ENCODE data around the gene WFDC12. TPM values are rescaled to one million over a fixed set of nuclear protein-coding genes. Genes with fewer than 3 reads are reported as not detected.

WFDC12 gene
- polyA plus RNA-seq, 1 donor: not detected

DNA sequence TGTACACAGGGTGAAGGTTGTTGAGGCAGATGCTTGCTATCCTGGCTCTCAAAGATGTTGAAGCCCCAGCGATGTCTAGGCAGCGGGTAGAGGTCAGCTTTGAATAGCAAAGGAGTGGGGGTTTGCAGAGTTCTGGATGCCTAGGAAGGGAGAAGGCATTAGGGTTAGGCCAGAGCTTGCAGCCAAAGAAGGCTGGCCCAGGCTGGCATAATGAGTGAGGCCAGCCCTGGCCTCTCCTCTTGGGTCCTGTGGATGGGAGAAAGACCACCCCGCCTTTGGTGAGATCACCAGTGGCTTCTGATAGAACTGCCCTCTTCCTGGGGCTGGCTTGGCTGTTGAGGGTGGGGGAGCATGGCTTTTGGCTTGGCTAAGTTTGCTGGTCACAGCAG, 8.9 kb downstream of the WFDC12 start:
- no peak for DNase-seq (ENCODE audit: low read depth)

DNA sequence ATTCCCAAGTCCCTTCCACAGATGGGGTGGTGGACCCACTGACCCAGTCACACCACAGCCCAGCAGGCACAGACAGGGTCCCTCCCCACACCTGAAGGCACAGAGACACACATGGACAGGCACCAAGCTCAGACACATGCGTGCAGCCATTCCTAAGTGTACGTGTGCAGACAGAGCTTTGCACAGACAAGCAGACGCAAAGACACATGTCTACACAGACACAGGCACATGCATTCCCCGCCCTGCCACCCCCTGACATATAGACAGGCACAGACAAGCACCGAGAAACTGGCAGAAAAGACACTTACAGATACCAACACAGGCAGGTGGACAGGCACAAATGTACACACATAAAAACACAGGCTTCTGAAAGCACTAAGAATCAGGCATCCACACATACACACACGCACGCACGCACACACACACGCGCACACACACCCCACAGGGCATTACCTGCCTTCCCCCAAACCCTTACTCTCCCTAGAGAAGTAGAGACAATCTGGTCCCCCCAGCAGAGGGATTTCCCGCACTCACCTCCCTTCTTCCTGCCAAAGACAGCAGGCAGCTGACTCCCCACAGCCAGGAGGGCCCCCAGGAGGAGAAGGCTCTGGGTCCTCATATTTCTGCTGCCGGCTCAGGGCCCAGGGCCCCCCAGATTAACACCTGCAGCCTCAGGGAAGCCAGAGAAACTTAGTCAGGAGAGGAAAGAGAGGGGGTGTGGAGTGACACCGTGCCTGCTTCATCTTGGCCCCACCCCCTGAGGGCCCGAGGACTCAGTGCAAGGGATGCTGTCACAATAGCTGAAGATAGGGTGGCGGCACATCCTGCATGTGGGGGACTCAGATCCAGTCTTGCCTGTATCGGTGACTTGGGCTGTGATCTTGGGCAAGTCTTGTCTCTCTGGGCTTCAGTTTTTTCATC, 9.5 kb downstream of the WFDC12 start, which contains the start of gene WFDC5:
Gene WFDC5, minus strand, starts transcription at position 710 of the 921 bp plus-strand sequence. Its CDS starts 91 bp downstream, at position 619.
- DNase-seq (ENCODE audit: low read depth): no peak

DNA sequence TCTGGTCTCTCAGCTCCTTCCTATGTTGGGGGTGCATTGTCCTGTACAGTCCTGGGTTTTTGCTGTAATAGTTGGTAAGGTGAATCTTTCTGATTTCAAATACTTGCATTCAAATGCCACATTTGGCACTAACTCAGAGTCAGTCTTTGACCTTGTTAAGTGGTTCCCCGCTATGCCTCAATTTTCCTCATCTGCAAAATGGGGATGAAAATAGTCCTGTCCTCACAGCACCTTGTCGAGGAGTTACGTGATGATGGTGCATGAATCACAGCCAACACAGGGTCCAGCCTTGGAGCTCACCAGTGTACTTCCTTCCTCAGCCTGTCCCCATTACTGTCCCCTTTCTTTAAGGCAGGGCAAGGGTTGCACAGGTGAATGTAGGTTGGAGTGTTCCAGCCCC, 10.4 kb downstream of the WFDC12 start:
- no peak for DNase-seq (ENCODE audit: low read depth)

DNA sequence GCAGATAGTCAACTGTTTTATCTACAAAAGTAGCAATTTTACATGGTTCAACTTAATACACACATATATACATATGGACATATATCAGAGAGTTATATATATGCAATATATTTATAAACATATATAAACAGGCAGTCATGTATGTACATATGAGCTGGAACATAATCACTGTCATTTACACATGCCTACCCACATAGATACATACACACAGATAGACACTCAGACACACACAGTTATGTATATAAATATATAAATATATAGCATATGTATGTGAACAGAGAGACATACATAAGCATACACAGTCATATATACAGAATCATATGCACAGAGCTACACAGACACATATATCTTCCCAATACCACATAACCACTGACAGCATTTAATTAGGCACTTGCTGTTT, 11.5 kb downstream of the WFDC12 start:
- DNase-seq (ENCODE audit: low read depth): no peak

DNA sequence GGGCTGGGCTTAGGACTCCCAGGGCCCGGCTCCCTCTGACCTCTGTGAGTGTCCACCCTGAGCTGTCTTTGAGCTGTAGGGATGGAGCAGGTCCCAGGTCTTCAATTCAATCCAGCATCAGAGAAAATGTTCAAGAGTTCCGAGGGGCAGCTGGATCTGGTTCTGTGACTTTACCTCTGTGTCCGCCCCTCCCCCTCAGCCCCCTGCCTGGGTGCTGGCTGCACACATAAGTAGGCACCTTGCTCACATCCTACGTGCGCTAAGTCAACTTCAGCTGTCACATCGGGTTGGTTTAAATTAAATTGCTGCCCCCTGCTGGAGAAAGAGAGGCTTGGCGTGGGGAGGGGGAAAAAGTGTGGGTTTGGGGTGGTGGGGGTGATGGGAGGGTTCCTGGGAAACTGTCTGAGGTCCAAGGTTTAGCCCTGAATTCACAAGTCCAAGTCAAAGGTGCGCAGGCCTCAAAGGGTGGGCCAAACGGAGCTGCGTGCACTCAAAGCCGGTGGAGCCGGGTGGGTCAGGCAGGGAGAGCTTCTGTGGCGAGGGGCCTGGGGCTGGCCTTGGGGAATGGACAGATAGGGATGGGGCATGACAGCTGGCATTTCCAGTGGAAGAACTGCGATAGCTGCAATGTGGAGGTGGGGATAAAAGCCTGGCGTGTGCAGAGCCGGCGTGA, 12.3 kb downstream of the WFDC12 start:
- no peak for DNase-seq (ENCODE audit: low read depth)

DNA sequence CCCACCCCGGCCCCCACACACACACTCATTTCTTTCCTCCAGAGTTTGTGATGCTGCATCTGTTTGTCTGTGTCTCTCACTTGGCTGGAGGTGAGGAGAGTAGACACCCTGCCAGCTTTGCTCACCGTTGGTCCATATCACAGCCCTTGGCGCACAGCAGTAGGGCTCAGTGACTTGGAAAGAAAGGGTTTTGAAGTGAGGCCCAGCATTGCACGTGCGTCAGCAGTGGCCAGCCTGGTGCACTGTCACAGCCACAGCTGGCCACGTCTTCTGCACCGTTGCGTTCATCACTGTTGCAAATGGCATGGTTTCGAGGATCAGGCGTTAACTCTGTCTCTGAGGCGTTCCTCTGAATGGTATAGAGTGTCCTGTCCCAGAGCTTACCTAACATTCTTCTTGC, 13.0 kb downstream of the WFDC12 start:
- no peak for DNase-seq (ENCODE audit: low read depth)

DNA sequence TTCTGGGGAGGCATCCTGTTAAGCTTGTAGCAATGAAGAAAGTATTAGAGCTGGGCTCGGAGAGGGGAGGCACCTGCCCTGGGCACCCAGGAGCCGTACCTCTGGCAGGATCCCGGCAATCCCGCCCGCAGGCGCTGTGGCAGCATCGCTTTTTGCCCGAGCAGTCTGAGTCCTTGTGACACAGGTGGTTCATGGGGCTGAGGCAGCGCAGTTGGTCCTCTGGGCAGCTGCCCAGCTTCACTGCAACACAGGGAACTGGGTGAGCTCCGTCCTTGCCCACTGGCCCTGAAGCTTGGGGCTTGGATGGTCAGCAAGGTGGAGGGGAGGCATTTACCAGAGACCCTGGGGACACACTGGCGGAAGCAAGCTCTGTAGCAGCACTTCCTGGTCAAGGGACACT, 14.0 kb downstream of the WFDC12 start:
- DNase-seq (ENCODE audit: low read depth): no peak

DNA sequence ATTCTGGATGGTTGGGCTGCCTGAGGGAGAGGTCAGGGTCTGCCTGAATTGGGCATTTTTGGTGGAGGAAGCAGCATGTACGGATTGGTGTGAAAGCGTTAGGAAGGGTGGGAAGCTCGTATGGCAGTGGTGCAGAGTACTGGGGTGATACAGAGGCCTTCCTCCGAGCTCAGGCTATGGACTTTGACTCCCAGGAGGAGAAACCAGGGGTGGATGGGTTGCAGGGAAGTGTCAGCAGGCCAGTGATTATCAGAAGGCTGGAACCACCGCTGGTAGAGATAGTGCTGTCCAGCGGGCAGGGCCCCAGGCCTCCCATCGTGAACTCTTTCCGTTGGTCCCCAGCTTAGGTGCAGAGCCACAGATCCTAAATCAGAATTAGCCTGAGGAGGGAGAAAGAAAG, 14.6 kb downstream of the WFDC12 start:
- no peak for DNase-seq (ENCODE audit: low read depth)

DNA sequence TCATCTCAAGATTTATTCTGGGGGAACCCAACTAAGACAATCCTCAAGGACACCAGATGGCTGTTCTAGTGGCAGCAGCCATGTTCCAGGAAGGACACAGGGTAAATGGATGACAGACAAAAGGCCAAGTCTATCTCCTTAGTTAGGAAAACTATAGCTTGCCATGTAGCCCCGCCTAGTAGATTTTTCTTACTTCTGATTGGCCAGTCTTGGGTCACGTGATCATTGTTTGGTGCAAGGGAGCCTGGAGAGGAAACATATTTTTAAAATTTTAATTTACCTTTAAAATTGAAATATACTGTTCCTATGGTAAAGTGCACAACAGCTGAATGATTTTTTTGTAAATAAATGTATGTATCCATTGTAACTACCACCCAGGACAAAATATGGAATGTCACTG, 18.9 kb downstream of the WFDC12 start:
- DNase-seq (ENCODE audit: low read depth): no peak

DNA sequence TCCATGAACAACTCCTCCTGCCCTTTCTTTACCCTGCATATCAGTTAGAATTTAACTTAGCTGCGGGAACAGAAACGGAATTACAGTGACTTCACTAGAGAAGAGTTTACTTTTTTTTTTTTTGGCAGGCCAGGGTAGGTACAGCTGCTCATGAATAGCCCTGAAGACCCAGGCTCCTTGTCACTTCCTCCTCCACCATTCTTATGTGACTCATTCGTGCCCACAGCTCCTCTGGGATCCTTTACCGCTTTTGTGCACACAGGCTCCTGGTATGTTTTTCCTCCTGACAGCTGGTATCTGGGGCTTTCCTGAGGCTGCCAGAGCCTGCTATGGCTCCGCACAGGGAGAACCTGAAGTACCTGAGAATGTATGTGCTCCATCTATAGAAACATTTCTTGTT, 19.5 kb downstream of the WFDC12 start:
- no peak for DNase-seq (ENCODE audit: low read depth)

DNA sequence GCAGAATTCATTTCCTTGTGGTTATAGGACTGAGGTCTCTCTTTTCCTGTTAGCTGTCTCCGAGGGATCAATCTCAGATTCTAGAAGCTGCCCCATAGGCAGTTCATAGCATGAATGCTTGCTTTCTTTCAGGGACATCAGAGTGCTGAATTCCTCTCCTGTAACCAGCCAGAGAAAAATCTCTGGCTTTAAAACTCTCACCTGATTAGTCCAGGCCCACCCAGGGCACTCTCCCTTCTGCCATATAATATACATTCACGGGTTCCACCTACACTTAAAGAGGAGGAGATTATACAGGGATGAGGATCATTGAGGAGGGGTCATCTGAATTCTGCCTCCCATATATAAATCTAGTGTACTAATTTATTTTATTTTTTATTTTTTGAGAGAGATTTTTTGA, 21.2 kb downstream of the WFDC12 start:
- DNase-seq (ENCODE audit: low read depth): no peak

DNA sequence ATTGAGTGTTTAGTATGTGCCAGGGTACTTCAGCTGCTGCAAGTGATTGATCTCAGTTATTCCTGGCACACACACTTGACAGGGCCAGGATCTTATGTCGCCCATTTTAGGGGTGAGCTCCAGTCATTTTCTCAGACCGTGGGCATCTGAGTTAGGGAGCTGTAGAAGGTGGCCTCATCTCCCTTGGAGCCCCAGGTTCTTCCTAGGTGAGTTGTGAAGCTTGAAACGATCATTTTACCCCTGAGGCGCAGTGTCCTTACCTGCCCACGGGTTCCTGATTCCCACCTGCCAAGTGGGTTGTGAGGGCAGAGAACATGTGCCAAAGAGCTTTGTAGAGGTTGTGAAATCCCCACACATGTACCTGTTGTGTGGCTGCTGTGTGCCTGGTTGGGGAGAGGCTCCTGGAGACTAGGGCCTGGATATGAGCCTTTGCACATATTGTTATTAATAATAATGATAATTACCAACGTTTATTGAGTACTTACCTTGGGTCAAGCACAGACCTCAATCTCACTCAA, 22.9 kb downstream of the WFDC12 start:
- DNase-seq (ENCODE audit: low read depth): no peak

DNA sequence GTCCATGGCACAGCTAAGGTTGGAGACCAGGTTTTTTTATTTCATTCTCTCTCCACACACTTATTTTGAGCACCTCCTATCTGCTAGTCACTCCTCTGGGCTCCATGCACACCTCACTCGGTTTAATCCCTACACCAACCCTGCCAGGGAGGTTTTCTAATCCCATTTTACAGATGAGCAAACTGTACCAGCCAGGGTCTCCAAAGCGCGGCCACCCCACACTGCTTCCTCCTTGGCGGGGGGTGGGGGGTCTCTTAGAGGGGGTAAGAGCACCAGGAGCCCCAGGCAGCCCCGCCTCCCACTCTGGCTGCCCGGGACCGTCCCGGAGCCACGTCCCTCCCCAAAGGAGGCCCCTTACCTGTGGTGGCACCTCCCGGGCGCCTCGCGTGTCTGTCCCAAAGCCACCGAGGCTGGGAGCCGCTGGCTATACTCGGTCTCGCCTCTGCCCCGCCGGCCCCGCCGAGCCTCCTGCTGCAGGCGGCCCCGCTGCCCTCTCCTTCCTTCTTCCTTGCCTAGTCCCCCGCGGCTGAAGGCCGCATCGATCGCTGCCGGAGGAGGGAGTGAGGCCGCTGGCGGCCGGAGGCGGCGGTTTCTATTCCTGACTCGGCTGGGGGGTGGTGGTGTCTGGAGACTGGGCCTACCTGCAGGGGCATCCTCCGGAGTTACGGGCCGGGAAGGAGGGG, 23.6 kb downstream of the WFDC12 start, which contains the start of gene KCNS1:
Gene KCNS1, minus strand, starts transcription at position 565 of the 683 bp plus-strand sequence. CDS start 1,891 bp downstream, outside the sequence.
- DNase-seq (ENCODE audit: low read depth): no peak

DNA sequence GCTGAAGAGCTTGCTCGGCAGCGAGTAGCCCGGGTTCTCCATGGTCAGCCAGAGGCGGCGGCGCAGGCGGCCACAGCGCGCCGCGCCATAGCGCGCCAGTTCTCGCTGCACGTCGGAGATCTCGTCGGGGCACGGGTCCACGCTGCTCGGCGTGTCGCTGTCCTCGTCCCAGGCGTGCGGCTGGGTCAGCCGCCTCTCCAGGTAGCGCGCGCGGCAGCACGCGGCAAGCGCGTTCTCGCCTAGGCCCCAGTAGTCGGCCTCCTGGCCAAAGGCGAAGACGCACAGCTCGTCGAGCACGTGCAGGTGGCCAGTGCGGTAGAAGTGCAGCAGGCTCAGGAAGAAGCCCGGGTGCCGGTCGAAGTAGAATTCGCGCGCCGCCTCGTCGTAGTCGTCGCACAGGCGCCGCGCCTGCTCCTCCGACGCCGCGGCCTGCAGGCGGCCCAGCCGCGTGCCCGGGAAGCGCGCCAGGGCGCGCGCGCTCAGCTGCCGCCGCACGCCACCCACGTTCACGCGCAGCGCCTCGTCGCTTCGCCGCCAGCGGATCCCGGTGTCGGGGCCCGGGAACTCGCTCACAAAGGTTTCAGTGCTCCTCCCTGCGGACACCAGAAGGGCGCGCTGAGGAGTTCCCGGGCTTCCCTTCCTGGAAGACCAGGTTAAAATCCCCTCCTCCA, 26.0 kb downstream of the WFDC12 start:
- no peak for DNase-seq (ENCODE audit: low read depth)

DNA sequence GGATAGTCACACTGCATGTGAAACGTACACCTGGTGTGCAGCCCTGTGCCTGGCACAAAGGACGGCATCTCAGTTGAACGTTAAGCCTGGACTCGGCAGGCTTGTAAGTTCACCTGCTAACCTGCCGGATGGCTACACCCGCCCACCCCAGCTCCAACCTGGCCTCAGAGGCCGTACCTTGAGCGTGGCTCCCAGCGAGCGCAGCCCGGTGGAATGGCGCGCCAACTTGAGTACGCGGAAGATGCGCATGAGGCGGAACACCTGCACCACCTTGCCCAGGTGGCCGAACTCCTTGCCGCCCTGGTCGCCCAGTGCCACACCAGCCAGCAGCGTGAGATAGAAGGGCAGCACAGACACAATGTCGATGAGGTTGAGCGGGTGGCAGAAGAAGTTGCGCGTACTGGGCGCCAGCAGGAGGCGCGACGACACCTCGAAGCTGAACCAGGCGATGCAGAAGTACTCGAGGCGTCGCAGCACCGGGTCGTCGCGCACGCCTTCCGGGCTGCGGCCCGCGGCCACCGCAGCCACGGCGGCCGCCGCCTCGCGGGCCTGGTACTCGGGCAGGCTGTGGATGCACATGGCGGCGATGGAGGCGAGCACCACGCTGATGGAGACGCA, 26.7 kb downstream of the WFDC12 start:
- DNase-seq (ENCODE audit: low read depth): no peak

DNA sequence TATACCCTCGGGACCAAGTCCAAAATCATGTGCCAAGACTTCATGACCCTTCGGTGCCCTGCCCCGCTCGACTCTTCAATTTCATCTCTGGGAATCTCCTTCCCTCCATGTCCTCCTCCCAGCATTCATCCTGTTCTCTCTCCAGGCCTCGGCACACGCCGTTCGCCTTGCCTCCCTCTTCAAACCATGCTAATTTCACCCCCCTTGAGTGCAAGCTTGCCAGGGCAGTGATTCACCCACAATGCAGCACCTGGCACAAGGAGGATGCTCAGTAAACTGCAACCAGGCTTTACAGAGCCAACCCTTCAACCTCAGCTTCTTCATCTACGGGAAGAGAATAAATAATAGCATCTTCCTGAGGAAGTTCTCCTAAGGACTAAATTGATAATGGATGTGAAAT, 27.5 kb downstream of the WFDC12 start:
- no peak for DNase-seq (ENCODE audit: low read depth)

DNA sequence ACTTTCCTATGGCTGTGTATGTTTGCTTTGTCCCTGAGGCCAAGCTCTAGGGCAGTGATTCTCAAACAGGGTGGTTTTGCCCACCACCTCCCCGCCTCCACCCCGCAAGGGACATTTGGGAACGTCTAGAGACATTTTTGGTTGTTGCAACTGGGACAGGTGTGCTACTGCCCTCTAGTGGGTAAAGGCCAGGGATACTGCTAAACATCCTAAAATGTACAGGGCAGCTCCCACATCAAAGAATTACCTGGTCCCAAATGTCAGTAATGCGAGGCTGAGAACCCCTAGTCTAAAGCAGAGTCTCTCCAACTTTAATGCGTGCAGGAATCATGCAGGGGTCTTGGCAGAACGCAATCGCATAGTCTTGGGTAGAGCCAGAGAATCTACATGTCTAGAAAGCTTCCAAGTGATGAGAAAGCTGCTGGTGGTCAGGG, 28.4 kb downstream of the WFDC12 start:
- DNase-seq (ENCODE audit: low read depth): peak; percentile 16

DNA sequence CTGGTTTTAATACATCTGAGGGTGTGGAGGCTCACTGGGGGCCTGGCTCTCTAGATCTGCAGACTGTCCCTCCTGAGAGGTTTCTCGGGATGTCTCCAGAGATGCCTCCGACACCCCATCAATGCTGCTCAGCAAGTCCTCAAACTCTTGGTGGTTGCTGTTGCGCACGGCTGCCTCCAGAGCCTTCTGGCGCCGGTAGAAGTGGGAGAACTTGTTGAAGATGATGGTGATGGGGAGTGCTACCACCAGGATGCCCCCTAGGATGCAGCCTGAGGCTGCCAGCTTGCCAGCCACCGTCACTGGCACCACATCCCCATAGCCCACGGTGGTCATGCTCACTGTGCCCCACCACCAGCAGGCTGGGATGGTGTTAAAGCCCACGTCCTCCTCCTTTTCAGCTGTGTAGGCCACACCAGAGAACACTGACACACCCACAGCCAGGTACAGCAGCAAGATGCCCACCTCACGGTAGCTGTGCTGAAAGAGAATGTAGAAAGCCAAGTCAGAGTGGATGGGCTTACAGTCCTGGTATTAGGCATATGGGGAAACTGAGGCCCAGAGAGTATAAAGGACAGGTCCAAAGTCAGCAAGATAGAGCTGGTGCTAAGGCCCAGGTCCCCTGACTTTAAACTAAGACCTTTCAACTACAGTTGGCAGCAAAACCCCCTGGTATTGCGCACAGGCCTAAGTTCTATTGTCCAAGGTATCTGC, 29.2 kb downstream of the WFDC12 start:
- DNase-seq (ENCODE audit: low read depth): no peak

DNA sequence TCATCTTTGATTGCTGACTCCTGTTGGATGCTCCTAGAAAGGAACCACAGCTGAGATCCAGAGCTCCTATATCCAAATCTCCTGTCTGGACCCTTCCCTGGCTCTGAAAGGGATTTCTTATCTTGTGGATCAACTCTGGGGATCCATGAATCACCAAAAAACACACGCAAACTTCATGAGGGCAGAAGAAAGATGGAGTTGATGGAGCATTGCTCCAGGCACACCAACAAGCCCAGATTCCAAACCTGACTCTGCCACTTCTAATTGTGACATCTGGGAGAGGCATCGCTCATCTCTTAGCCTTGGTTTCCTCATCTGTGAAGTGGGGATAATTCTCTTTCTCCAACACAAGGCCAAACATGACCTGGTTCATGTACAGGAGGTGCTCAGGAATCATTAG, 30.1 kb downstream of the WFDC12 start:
- no peak for DNase-seq (ENCODE audit: low read depth)

DNA sequence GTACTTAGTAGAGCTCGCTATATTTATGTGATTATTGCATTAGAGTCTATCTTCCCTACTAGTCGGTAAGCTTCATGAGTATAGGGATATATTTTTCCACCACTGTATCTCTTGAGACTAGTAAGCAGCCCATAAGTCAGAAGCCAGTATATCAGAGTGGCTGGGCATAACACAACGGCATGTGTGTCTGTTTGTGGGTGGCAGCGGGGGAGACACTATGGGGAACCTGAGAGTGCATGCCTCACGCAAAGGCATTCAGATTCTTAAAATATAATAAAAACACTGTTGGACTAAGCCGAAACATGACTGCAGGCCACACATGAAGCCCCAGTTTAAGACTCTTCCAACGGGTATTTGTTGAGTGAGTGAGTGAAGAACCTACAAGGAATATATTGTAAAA, 31.4 kb downstream of the WFDC12 start:
- DNase-seq (ENCODE audit: low read depth): no peak
